DMS79 (cell line): ENCODE measurements around the gene MGMT.

Experiments used
- DNase-seq: peaks from one replicate; lab custom pipeline; 2025; lab: John Stamatoyannopoulos, UW

The MGMT gene

DNA sequence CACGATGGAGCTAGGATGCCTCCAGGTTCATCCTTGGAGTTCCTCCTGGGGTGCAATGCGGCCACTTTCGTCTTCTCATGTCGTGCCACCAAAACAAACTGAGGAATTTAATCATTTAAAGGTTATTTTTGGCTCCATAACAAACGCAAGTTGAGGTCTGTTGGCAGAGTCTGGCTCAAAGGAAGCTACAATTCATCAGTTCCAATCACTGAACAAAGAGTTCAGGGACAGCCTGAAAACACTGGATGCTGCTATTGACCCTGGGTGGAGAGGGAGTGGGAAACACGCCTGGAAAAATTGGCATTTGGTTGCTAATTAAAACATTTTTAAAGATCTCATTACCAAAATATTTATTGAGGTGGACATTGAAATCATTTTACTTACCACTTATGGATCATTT is 11.4 kb upstream of the MGMT start:
- DNase-seq: no peak

DNA sequence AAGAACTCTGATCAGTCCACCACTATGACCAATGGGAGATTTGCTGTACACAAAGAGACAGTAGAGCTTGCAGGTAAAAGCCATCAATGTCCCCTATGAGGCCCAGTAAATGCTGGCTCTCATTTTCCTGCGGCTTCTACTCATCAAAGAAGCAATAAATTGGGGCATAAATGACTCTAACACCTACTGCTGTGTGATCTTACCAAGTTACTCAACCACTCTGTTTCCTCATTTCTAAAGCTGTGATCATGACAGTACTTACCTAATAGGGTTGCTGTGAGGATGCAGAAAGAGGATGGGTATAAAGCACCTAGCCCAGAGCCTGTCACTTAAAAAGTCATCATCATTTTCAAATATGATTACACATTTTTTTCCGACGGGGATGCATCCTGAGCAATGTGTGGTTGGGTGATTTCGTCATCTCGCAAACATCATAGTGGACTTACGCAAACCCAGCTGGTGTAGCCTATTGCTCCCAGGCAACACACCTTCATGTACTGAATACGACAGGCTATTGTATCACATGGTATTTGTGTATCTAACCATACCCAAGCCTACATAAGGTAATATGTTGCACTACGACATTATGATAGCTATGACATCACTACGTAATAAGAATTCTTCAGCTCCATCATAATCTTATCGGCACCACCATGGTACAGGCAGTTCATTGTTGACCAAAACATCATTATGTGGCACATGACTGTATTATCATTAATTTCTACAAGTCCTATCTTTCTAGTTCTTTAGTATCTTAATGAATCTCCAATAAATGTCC is 7.1 kb upstream of the MGMT start:
- DNase-seq: no peak

DNA sequence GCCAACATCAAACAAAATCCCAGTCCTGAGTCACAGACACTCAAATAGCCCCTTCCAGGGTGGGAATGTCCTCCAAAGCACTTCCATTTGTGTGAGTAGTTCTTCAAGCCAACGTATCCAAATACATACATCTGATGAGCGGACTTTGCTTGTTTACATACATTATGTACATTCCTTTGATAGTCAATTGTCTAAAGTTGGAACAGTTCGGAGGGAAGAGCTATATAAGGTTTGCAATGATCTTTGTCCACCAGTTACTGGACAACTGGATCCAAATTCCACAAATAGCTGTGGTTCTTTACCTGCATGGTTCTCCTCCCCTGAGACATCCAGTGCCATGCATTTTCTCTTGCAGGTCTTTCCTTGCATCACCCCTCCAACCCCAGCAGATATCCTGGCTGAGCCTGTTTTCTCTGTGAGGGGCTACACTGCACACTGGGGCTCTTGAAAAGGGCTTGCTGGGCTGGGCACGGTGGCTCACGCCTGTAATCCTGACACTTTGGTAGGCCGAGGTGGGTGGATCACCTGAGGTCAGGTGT is 4.7 kb upstream of the MGMT start:
- DNase-seq: no peak

DNA sequence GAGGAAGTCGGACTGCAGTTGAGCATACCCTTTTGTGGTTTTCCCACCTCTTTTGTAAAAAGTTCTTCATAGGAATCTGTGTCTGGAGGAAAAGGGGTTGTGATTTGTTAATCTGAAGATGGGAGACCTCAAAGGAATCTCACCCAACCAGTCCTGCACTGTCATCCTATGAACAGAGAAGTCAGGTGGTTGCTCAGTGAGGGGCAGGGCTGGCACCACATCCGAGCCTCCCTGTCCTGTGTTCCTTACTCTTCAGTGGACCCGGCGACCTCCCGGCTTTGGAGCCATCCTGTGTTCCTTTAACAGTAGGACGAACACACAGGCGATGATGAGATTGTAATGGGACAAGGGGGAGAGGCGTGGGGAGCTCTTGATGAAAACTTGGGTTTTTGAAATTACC is 2.8 kb upstream of the MGMT start:
- DNase-seq: no peak

DNA sequence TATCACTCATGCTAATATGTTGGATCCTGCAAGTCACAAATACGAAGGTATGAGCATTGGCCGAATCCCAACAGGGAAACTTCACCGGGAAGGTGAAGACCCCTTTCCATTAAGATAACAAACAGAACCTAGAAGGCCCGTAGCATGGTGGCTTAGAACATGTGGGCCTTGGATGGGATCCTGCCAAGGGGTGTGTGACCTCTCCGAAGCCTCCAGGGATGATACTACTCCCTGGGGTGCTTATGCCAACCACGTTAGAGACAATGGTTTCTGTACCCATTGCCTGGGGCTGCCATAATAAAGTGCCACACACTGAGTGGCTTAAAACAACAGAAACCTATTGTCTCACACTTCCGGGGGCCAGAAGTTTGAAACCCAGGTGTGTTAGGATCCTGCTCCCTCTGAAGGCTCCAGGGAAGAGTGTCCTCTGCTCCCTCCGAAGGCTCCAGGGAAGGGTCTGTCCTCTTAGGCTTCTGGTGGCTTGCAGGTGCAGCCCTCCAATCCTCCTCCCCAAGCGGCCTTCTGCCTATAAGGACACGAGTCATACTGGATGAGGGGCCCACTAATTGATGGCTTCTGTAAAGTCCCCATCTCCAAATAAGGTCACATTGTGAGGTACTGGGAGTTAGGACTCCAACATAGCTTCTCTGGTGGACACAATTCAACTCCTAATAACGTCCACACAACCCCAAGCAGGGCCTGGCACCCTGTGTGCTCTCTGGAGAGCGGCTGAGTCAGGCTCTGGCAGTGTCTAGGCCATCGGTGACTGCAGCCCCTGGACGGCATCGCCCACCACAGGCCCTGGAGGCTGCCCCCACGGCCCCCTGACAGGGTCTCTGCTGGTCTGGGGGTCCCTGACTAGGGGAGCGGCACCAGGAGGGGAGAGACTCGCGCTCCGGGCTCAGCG is 992 bp upstream of the MGMT start:
- no peak for DNase-seq

DNA sequence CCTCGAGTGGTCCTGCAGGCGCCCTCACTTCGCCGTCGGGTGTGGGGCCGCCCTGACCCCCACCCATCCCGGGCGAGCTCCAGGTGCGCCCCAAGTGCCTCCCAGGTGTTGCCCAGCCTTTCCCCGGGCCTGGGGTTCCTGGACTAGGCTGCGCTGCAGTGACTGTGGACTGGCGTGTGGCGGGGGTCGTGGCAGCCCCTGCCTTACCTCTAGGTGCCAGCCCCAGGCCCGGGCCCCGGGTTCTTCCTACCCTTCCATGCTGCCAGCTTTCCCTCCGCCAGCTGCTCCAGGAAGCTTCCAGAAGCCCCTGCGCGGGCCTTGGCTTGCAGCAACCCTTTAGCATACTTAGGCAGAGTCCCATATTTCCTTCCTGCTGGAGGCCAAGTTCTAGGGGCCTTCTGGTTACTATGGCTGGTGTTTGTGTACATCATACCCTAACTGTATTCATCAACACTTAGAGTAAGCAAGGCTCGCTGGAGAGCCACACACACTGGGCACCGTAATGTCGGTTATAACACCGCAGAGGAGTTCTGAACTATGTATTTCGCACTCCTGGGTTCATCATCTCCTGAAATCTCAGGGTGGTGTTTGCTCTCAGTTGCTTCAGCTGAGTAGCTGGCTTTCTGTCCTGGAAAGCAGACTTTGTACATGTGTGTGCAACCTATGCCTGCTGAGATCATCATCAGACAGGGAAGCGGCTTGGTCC is 471 bp downstream of the MGMT start:
- no peak for DNase-seq

DNA sequence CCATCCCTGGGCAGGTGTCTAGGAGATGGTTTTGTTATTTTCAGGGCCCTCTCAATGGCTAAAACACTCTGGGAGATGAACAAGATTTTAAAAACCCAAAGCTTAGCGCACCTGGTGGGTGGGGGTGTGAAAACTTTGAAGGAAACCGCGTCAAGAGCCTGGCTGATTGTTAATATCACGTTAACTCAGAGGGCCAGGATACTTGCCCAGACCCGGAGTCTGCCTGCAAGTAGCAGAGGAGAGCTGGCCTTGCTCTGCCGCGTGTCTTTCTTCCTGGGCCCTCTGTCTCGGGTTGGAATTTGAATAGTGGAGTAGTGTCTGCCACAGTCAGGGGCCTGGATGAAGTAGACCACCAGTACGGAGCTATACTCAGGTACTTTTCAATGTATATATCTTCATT is 1.1 kb downstream of the MGMT start:
- DNase-seq: no peak

DNA sequence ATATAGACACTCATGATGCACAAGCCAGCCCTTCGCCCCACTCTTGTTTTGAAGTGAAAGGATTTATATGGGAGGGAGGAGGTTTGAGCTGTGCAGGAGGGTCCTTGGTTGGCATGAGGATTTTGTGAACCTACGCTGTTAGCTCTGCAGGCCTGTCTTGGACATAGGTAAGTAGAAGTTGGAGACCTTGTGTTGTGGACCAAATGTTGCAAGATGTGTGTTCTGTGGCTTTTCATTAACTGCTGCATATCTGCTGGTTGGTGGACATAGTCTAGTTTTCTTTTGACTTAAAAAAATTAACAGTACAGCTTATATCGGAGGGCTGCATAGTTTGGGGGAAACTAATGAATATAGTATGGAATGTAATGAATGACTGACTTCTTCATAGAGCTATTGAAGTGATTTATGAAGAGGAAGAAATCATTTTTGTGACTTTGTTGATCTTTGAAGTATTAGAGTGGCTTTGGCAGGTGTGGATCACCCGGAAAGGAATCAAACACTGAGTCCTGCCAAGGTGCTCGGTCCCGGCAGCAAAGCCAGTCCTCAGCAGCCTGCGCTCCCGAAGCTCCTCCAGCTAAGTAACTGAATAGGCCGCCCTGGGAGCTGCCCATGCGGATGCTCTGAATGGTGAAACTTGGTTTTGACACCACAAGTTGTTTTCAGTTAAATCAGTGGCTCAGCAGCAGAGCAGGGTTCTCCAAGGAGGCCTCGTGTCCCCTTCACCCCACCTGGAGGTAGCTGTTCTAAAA is 3.2 kb downstream of the MGMT start:
- no peak for DNase-seq

DNA sequence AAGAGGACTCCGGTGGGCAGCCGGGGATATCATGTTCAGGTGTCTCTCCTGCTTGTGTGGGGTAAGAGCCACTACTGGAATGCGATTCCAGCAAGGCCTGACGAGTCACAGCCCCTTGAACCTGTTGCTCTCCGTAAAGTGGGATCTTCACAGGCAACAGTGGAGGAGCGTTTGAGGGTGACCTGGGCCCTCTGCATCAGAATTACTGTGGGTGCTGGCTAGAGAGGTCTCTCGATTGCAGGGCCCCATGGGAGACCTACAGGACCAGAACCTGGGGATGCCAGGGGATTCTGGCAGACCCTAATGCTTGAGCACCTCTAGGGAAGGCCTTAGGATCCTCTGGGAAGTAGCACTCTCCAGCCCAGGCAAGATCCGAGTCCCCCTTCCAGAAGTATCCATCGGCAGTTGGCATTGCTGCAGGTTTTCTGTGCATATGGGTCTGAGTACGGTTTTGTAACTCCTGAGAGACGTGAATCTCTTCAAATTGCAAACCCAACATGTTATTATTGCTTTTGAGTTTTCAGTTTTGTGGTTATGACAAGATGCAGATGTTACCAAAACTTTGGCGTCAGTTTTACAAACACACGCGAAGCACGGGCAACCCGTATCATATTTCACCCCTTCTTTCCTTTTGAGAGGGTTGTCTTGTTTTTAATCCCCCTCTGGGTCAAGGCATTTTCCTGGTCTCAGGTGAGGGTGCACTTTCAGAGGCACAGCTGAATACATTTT is 4.6 kb downstream of the MGMT start:
- DNase-seq: no peak

DNA sequence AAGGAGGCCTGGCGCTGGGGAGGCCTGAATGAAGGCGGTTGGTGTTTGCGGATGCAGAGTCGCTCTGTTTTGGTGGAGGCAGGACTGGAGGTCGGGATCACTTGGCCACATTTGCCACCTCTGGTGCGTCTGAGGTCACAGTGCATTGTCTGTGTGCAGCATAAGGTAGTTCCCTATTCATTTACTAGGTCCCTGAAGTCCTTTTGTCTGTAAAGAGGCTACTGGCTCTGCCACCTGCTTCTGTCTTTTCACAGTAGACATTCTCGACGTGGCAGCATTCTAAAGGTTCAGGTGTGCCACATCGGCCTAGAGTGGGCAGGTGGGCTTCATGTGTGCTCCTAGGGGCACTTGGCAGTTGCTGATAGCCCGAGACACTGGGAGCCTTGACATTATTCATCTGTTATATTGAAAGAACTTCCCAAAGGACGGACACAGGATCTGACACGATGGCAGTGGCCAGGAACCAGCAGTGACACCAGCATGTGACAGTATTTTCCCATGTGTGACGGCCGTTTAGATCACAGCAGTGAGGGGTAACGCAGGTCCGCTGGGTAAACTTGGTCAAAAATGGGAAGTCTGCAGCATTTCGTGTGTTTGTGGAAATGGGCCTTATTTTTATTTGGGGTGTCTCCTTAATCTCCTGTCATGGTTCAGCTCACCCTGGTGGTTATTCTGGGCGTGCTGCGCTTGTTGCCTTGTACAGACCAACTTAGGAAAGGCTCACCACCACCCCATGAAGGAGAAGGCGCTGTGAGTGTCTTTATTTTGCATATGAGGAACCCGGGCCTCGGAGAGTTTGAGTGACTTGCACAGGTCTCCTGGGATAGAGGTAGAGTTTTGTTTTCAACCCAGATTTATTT is 5.9 kb downstream of the MGMT start:
- DNase-seq: no peak

DNA sequence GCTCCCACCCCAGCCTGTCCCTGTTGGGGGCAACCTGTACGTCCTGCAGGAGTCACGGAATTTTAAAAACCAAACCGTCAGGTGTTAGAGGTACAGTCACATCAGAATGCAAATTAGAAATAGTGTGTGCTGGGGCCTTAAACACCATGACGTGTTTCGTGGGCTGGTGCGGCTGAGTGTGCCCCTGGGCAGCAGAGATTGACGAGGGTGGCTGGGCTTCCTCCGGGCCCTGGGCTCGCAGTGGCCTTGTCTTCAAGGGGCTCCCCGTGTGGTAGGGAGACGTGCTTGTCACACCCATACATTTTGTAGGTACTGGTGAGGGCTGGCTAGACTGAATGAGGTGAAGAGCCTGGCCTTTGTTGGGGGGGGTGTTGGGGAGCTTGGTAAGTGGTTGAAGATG is 7.6 kb downstream of the MGMT start:
- no peak for DNase-seq

DNA sequence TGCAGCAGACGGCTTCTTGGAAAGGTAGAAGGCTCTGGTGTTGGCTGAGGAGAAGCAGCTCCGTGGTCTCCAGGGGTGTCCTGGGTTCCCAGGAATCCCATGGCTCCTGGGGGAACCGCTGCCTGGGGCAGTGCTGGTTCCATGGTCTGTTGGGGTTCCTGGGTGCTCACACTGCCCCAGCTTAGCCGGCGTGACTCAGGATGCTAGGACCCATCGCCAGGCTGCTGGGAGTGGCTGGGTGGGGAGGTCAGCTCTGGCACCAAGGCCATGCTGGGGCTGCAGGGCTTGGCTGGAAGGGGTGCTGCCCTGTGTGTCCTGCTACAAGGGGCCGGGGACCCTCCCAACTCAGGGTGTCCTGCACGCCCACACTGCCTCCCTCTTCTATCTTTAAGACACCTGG is 9.4 kb downstream of the MGMT start:
- DNase-seq: no peak

DNA sequence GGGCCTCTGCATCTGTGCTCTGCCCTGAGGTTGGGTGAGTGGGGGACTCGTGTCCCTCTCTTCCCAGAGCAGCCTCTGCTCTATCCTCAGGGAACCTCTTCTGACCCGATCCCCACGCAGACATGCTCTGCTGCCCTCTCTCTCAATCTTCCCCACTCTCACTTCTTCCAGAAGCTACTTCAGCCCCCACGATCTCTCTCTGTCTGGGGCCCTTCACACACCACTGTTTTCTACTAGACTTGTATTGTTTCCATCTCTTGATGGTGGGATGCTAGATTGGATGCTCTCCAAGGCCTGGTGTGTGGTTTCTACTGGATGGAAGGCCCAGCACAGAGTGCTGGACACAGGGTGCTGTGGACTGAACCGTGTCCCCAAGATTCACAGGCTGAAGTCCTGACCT is 10.0 kb downstream of the MGMT start:
- DNase-seq: no peak

DNA sequence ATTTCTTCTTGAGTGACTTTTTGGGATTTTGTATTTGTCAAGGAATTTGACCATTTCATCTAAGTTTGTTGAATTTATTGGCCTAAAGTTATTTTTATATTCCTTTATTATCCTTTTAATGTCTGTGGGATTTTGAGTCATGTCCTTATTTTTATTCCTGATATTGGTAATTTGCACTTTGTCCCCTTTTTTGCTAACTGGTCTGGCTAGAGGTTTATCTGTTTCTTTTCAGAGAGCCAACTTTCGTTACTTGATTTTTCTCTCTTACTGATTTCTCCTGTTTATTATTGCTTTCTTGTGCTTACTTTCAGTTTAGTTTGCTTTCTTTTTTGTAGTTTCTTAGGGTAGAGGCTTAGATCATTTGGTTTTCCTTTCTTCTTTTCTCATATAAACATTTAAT is 14.6 kb downstream of the MGMT start:
- DNase-seq: no peak

DNA sequence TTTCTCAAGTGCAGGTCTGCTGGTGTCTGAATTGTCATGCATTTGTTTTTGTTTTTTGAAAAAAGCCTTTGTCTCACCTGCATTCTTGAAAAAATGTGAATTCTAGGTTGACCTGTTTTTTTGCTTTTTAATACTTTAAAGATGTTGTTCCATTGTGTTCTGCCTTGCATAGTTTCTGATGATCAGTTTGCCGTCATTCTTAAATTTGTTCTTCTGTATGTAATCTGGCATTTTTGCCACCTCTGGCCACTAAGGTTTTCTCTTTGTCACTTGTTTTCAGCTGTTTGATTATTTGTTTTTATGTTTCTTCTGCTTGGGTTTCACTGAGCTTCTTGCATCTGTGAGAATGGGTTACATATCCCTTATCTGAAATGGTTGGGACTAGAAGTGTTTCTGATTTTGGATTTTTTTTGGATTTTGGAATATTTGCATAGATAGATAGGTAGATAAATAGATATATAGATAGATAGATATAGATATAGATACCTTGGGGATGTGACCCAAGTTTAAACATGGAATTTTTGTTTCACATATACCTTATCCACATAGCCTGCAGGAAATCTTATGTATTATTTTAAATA is 16.5 kb downstream of the MGMT start:
- no peak for DNase-seq

DNA sequence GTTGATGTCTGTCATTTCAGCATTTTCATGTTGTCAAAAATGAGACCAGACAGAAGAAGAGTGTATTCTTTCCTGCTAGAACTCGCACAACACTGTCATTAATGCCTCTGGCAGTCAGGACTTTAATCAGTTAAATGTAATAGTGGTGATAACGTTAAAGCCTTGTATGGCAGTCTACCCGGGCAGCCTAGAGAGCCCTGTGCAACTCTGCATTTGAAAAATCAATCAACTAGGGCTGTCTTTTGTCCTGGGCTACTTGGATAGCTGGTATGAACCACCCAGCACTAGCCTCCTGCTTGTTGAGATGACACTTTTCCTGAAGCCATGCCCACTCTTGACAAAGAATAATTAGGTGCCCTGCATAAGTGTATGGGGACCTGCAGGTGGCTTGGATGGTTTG is 19.8 kb downstream of the MGMT start:
- DNase-seq: no peak

DNA sequence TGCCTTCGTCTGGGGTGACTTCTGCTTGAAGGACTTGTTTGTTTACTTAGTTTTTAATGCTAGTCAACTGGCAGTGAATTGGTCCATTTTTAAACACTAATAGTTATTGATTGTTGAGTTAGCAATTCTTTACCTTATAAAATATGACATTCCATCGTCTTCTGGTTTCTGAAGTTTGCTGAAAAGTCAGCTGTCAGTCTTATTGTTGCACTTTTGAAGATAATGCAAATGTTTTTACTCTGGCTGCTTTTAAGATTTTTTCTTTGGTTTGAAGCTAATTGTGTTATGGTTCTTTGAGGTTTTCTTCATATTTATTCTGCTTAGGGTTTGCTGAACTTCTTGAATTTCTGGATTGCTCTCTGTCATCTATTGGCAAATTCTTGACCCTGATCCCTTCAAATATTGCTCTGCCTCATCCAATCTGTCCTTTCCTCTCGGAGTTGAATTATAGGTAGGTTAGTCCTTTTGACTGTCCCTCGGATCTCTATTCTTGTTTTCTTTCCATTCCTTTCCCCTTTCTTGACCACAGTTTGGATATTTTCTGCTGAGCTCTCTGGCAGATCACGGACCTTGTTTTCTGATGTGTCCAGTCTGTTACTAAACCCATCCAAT is 24.2 kb downstream of the MGMT start:
- no peak for DNase-seq

DNA sequence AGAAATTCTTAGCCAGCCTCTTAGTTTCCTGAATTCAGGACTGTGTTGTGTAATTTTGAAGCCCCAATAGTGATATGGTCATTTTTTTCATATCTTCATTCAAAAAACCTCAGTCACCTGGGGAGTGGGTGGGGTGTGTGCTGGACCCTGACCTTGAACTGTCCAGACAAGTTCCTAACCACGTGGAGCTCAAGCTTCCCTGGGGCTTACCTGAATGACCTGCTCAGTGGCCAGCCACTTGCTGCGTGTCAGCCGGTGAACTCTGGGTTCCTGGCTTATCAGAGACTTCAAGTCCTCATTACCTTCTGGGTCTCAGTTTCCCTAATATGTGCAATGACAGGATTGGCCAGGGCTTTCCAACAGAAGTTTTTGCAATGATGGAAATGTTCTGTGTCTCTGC is 27.1 kb downstream of the MGMT start:
- DNase-seq: no peak

DNA sequence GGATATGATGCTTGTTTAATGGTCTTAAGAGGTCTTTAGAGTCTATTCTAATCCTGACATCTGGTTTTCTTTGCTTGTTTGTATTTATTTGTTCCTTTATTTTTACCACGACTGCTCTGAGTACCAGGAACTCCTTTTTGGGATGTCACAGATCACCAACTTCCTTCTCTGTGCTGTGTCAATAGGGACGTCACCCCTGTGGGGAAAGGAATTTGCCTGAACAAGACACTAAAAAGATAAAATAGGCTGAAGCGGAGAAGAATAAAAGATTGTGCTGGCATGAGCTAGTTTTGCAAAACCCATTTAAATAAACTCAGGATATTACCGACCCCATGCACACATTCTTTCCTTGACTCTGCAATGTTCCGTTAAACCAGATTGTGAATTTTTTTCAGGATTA is 27.7 kb downstream of the MGMT start:
- DNase-seq: no peak
